HUES48 (cell line): ENCODE data around the gene SMCO4.

Experiments used
- H3K27ac ChIP-seq: one replicate; pipeline ENCODE4 v1.7.0; 2013; ENCODE audit warnings: low read depth, low read length, inconsistent platforms
- H3K27me3 ChIP-seq: 2 replicates; pipeline ENCODE4 v1.6.1; 2013; ENCODE audit warnings: mild to moderate bottlenecking, low read length; ENCODE audit not compliant: control insufficient read depth, insufficient read depth
- H3K36me3 ChIP-seq: 2 replicates; pipeline ENCODE4 v1.6.1; 2013; ENCODE audit warnings: low read length; ENCODE audit not compliant: control insufficient read depth, insufficient read depth
- H3K4me1 ChIP-seq: 2 replicates; pipeline ENCODE4 v1.6.1; 2013; ENCODE audit warnings: mild to moderate bottlenecking, low read length; ENCODE audit not compliant: control insufficient read depth, insufficient read depth
- H3K4me3 ChIP-seq: 2 replicates; pipeline ENCODE4 v1.5.1; 2013; ENCODE audit warnings: mild to moderate bottlenecking, low read depth, low read length
- H3K9ac ChIP-seq: 2 replicates; pipeline ENCODE4 v1.6.1; 2013; ENCODE audit warnings: mild to moderate bottlenecking, low read depth, low read length, moderate library complexity
- H3K9me3 ChIP-seq: 2 replicates; pipeline ENCODE4 v1.6.1; 2013; ENCODE audit warnings: low read length; ENCODE audit not compliant: control insufficient read depth, insufficient read depth

The SMCO4 gene

GRCh38 chr11:93504110-93505095 lies 38.8 kb downstream of the SMCO4 start:
- H3K27ac ChIP-seq: no peak overlapping the region
- no peaks in the 10 kb centered on the region for H3K27me3 ChIP-seq
- H3K36me3 ChIP-seq: peaks cover 4% of the 10 kb centered on the region; the same call in 1 of the 2 replicates
- no peaks in the 10 kb centered on the region for H3K9me3 ChIP-seq
- no peak overlapping the region for H3K4me3 ChIP-seq
- H3K9ac ChIP-seq: no peak overlapping the region
- H3K4me1 ChIP-seq: peaks cover 8% of the 10 kb centered on the region

DNA sequence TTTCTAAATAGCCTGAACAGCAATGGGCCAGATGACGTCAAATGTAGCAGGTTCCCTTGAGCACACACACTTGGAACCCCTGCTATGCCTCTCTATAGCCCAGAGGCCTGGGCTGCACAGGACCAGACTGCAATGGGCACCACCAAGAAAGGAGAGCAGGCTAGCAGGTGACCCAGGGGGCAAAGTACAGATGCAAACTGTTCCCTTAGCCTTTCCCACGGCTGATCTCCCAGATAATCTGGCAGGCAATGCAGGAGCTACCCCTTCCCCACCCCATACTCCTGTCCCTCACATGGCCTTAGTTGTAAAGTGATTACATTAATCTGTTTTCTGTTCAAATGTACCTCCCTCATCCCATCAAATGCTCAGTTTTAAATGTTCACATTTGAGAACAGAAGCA lies 41.3 kb downstream of the SMCO4 start:
- Histone ChIP-seq H3K9ac (no peak overlapping the region), H3K27ac (no peak overlapping the region), H3K9me3 (no peaks in the 10 kb centered on the region), H3K27me3 (no peaks in the 10 kb centered on the region), H3K4me3 (no peak overlapping the region), H3K4me1 (peaks cover 33% of the 10 kb centered on the region), H3K36me3 (peaks cover 4% of the 10 kb centered on the region; the same call in 1 of the 2 replicates)

GRCh38 chr11:93500759-93501158 lies 42.4 kb downstream of the SMCO4 start:
- H3K27ac ChIP-seq: no peak overlapping the region
- H3K9ac ChIP-seq: no peak overlapping the region
- H3K27me3 ChIP-seq: no peaks in the 10 kb centered on the region
- peaks cover 33% of the 10 kb centered on the region for H3K4me1 ChIP-seq
- H3K9me3 ChIP-seq: no peaks in the 10 kb centered on the region
- peaks cover 13% of the 10 kb centered on the region for H3K36me3 ChIP-seq
- no peak overlapping the region for H3K4me3 ChIP-seq

DNA sequence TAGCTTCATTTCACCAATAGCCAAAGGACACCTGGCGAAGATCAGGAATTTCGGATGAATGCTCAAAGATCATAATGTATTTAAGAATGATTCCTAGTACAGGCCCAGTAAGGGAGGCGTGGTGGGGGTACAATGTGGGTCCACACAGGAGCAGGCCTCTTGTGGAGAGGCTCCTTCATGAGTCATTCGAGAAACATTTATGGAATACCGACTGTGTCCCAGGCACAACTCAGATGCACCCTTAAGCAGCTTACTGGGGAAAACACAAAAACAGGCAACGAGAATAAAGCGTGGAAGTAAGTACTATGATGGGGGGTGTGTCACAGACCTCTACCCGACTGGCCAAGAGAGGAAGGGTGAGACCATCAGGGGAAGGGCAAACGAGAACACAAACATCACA lies 44.5 kb downstream of the SMCO4 start:
- H3K4me3 ChIP-seq: no peak overlapping the region
- H3K9me3 ChIP-seq: no peaks in the 10 kb centered on the region
- H3K4me1 ChIP-seq: peaks cover 38% of the 10 kb centered on the region
- peak overlapping the region; percentile 71 for H3K27ac ChIP-seq
- H3K9ac ChIP-seq: peak overlapping the region; percentile 46; the same call in 1 of the 2 replicates
- H3K36me3 ChIP-seq: peaks cover 11% of the 10 kb centered on the region
- H3K27me3 ChIP-seq: no peaks in the 10 kb centered on the region

GRCh38 chr11:93498161-93498560 lies 45.0 kb downstream of the SMCO4 start:
- Histone ChIP-seq H3K4me1 (peaks cover 39% of the 10 kb centered on the region), H3K4me3 (no peak overlapping the region), H3K36me3 (peaks cover 9% of the 10 kb centered on the region; the same call in 1 of the 2 replicates), H3K27ac (peak overlapping the region; percentile 71), H3K9me3 (no peaks in the 10 kb centered on the region), H3K9ac (no peak overlapping the region), H3K27me3 (no peaks in the 10 kb centered on the region)

DNA sequence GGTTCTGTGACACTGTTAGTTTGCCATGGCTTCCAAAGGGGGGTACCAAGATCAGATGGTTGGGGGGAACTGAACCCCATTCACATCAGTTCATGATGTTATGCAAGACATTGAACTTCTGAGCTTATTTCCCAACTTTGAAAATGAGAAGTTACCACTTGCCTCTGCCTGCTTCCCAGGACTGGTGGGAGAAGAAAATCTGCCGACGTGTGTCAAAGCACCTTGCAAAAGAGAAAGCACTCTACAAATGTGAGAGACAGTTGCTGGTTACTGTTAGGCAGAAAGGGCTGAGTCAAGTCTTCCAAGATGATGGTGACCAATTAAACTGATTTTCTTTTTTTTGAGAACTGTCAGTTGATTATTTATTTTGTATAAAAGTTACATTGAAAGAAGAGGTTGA lies 45.6 kb downstream of the SMCO4 start:
- Histone ChIP-seq H3K9ac (no peak overlapping the region), H3K9me3 (no peaks in the 10 kb centered on the region), H3K36me3 (peaks cover 9% of the 10 kb centered on the region; the same call in 1 of the 2 replicates), H3K27me3 (no peaks in the 10 kb centered on the region), H3K4me3 (no peak overlapping the region), H3K4me1 (peaks cover 45% of the 10 kb centered on the region), H3K27ac (peak overlapping the region; percentile 71)

DNA sequence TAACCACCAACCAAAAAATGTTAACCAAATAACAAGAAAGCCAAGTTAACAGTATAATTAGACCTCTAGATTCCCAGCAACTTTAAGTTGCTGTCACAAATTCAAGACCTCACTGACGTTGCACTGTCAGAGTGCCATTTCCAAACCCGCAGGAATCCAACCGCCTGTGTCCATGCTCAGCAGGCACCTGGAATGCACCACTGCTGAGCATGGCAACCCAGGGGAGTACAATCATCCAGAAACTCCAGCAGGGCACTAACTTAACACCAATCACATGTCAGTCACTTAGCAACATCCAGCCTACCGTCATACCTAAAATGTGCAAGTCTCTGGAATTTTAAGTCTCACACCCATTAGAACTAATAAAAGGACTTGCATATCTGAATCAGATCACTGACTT lies 48.8 kb downstream of the SMCO4 start:
- Histone ChIP-seq H3K4me1 (peaks cover 65% of the 10 kb centered on the region), H3K9ac (no peak overlapping the region), H3K4me3 (no peak overlapping the region), H3K36me3 (peaks cover 9% of the 10 kb centered on the region; the same call in 1 of the 2 replicates), H3K27me3 (no peaks in the 10 kb centered on the region), H3K9me3 (no peaks in the 10 kb centered on the region), H3K27ac (no peak overlapping the region)

- Histone ChIP-seq H3K36me3 (peaks cover 9% of the 10 kb centered on the region; the same call in 1 of the 2 replicates), H3K9ac (no peak overlapping the region), H3K27me3 (no peaks in the 10 kb centered on the region), H3K27ac (no peak overlapping the region), H3K4me1 (peaks cover 64% of the 10 kb centered on the region), H3K9me3 (no peaks in the 10 kb centered on the region), H3K4me3 (no peak overlapping the region)
These were observed 49.8 kb downstream of the SMCO4 start for GRCh38 chr11:93493252-93493897.

- Histone ChIP-seq H3K4me1 (peaks cover 61% of the 10 kb centered on the region), H3K36me3 (peaks cover 9% of the 10 kb centered on the region; the same call in 1 of the 2 replicates), H3K9ac (no peak overlapping the region), H3K9me3 (no peaks in the 10 kb centered on the region), H3K27ac (no peak overlapping the region), H3K27me3 (no peaks in the 10 kb centered on the region), H3K4me3 (no peak overlapping the region)
These were observed 50.5 kb downstream of the SMCO4 start for GRCh38 chr11:93492464-93493251.

DNA sequence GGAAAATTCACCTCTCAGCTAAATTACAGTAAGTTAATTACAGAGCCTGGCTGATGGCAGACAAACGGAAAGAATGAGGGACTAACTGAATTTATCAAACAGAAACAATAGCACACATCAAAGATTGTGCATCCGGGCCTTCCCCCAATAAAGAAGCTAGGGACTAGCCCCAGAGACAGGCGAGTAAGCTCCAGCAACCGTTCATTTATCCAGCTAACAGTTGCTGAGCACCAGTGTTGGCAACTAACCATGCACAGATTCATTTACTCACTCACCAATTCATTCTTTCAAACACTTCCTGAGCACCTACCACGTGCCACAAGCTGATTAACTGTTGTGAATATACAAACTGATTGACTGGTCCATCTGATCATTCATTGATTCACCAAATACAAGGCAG lies 51.2 kb downstream of the SMCO4 start:
- no peaks in the 10 kb centered on the region for H3K9me3 ChIP-seq
- no peaks in the 10 kb centered on the region for H3K27me3 ChIP-seq
- H3K27ac ChIP-seq: no peak overlapping the region
- H3K9ac ChIP-seq: no peak overlapping the region
- H3K4me3 ChIP-seq: no peak overlapping the region
- peaks cover 9% of the 10 kb centered on the region; the same call in 1 of the 2 replicates for H3K36me3 ChIP-seq
- H3K4me1 ChIP-seq: peaks cover 61% of the 10 kb centered on the region
